ENCODE results near the gene RYK. TPM values are rescaled to one million over a fixed set of nuclear protein-coding genes. Genes with fewer than 3 reads are reported as not detected.

Gene RYK
- polyA plus RNA-seq, 3 donors, result 90.3 to 102 (median 92.4) TPM

GRCh38 chr3:134161898-134162615, 88.6 kb downstream of the RYK start:
- DNase-seq, result no peak

GRCh38 chr3:134155446-134155845, 95.2 kb downstream of the RYK start:
- no peak for DNase-seq

GRCh38 chr3:134153761-134154160, 96.9 kb downstream of the RYK start:
- no peak for DNase-seq

- no peak for DNase-seq
These were observed 100.2 kb downstream of the RYK start for GRCh38 chr3:134150476-134150875.

GRCh38 chr3:134149286-134149685, 101.4 kb downstream of the RYK start:
- DNase-seq, result no peak

- DNase-seq, result no peak
These were observed 102.1 kb downstream of the RYK start for GRCh38 chr3:134148534-134148933.

GRCh38 chr3:134147411-134147810, 103.2 kb downstream of the RYK start:
- no peak for DNase-seq

GRCh38 chr3:134146666-134147065, 104.0 kb downstream of the RYK start:
- DNase-seq, result no peak

- no peak for DNase-seq
These were observed 105.5 kb downstream of the RYK start for GRCh38 chr3:134145183-134145582.

GRCh38 chr3:134144694-134145093, 106.0 kb downstream of the RYK start:
- DNase-seq, result no peak

- no peak for DNase-seq
These were observed 106.7 kb downstream of the RYK start for GRCh38 chr3:134143828-134144401.

- no peak for DNase-seq
These were observed 114.1 kb downstream of the RYK start for GRCh38 chr3:134136604-134137003.

- DNase-seq, result no peak
These were observed 115.8 kb downstream of the RYK start for GRCh38 chr3:134134698-134135415.

GRCh38 chr3:134134240-134134639, 116.4 kb downstream of the RYK start:
- no peak for DNase-seq

GRCh38 chr3:134132961-134133360, 117.7 kb downstream of the RYK start:
- DNase-seq, result no peak

- DNase-seq, result no peak
These were observed 124.5 kb downstream of the RYK start for GRCh38 chr3:134126153-134126552.

GRCh38 chr3:134114726-134115125, 135.9 kb downstream of the RYK start:
- DNase-seq, result no peak

GRCh38 chr3:134111616-134112015, 139.0 kb downstream of the RYK start:
- no peak for DNase-seq

GRCh38 chr3:134110963-134111362, 139.7 kb downstream of the RYK start:
- DNase-seq, result no peak
